Measurements from ENCODE around the gene ODC1. TPM values are rescaled to one million over a fixed set of nuclear protein-coding genes. Genes with fewer than 3 reads are reported as not detected.

ODC1 gene
- total and polyA plus RNA-seq, 2 experiments from 2014 or later: 23.3 to 70.3 TPM

- Mint-ChIP-seq H3K4me1 (peaks cover 14% of the 10 kb centered on the region), H3K27ac (no peak overlapping the region), H3K9me3 (no peaks in the 10 kb centered on the region; the same call in 2 of the 3 replicates), H3K27me3 (ENCODE audit: insufficient read depth, low read depth, poor library complexity) (peaks cover 18% of the 10 kb centered on the region), H3K4me3 (no peak overlapping the region), H3K36me3 (ENCODE audit: low read depth) (peaks cover 4% of the 10 kb centered on the region)
- Histone ChIP-seq H4K20me1 (replicated peaks; ENCODE audit: insufficient read depth) (no peaks in the 10 kb centered on the region), H3K4me3 (no peak overlapping the region), H3K27me3 (ENCODE audit: insufficient read depth) (peaks cover 21% of the 10 kb centered on the region), H3K9me2 (ENCODE audit: insufficient read depth) (no peaks in the 10 kb centered on the region), H3F3A (replicated peaks; ENCODE audit: low read depth) (no peaks in the 10 kb centered on the region), H3K27ac (ENCODE audit: low read depth) (no peak overlapping the region), H3K4me1 (ENCODE audit: insufficient read depth) (peaks cover 5% of the 10 kb centered on the region), H3K4me2 (no peak overlapping the region), H2AFZ (no peak overlapping the region), H3K79me2 (replicated peaks; ENCODE audit: insufficient read depth) (peaks cover 6% of the 10 kb centered on the region), H3K36me3 (ENCODE audit: insufficient read depth) (no peaks in the 10 kb centered on the region)
- TF ChIP-seq NANOG (IDR thresholded peaks at IDR 0.05; ENCODE audit: borderline replicate concordance): no peak
- TF ChIP-seq ZNF462 (CRISPR knock-in tag; IDR thresholded peaks at IDR 0.05): no peak
- no peak for TF ChIP-seq CTCF (conservative IDR thresholded peaks at IDR 0.05; ENCODE audit: low read depth in 2 of 2)
- TF ChIP-seq ZNF114 (CRISPR knock-in tag; IDR thresholded peaks at IDR 0.05): no peak
- TF ChIP-seq JUNB (IDR thresholded peaks at IDR 0.05; ENCODE audit: unreplicated experiment): no peak
- TF ChIP-seq REST (IDR thresholded peaks at IDR 0.05; ENCODE audit: unreplicated experiment): no peak
- no peak for TF ChIP-seq CREB1 (CRISPR knock-in tag; IDR thresholded peaks at IDR 0.05; ENCODE audit: low read depth)
- DNase-seq (ENCODE audit: low spot score): no peak
- no peak for ATAC-seq
Observed at GRCh38 chr2:10451819-10452218, 3.7 kb upstream of the ODC1 start.
